H1 (cell line): ENCODE data around the gene ESYT2. TPM values are rescaled to one million over a fixed set of nuclear protein-coding genes. Genes with fewer than 3 reads are reported as not detected.
A peak's percentile ranks its signal among the peaks of the same experiment; 100 is the strongest.

ENCODE experiments used
- CTCF ChIA-PET: fragments of 300-600 bp; sonication (Branson Sonifier 250); formaldehyde crosslinking; loops from one replicate; lab custom pipeline; 2021; ENCODE audit not compliant: partially characterized antibody; lab: Charles Lee
- POLR2A ChIA-PET: fragments of 300-600 bp; sonication (Branson Sonifier 250); formaldehyde crosslinking; loops from one replicate; lab custom pipeline; 2021; ENCODE audit warnings: inconsistent platforms; ENCODE audit not compliant: partially characterized antibody; lab: Charles Lee
- DNase-seq, 2 experiments: peaks; one replicate each; pipeline versions ENCODE4 v3.0.0 to v3.0.0-alpha.2; 2010 to 2022; ENCODE audit warnings: low spot score in 2 of 2, low read depth in 1 of 2, mixed read lengths in 1 of 2
- FAIRE-seq: peaks from 2 replicates; lab custom pipeline; 2011; peaks lifted over from hg19 to GRCh38; lab: Jason Lieb, UNC
- H2AFZ ChIP-seq: 2 replicates; pipeline ENCODE4 v1.8.1; 2012; ENCODE audit warnings: low read length, inconsistent platforms
- H2AK5ac ChIP-seq: 2 replicates; pipeline ENCODE4 v1.6.1; 2013; ENCODE audit warnings: low read depth, low read length
- H2BK120ac ChIP-seq: replicated peaks from 2 replicates; pipeline ENCODE3; 2013; ENCODE audit warnings: low read depth, low read length, inconsistent platforms
- H2BK12ac ChIP-seq: 2 replicates; pipeline ENCODE4 v1.6.1; 2013; ENCODE audit warnings: low read depth, low read length
- H2BK15ac ChIP-seq: 2 replicates; pipeline ENCODE4 v1.6.1; 2013; ENCODE audit warnings: low read length
- H2BK20ac ChIP-seq: 2 replicates; pipeline ENCODE4 v1.6.1; 2013; ENCODE audit warnings: low read length
- H2BK5ac ChIP-seq: 2 replicates; pipeline ENCODE4 v1.6.1; 2013; ENCODE audit warnings: low read depth, low read length
- H3K14ac ChIP-seq: 2 replicates; pipeline ENCODE4 v1.6.1; 2013; ENCODE audit warnings: inconsistent platforms; ENCODE audit not compliant: insufficient read length
- H3K18ac ChIP-seq: 2 replicates; pipeline ENCODE4 v1.6.1; 2013; ENCODE audit warnings: low read length; ENCODE audit errors: extremely low read depth
- H3K23ac ChIP-seq: 2 replicates; pipeline ENCODE4 v1.6.1; 2013; ENCODE audit warnings: inconsistent platforms; ENCODE audit not compliant: insufficient read length
- H3K23me2 ChIP-seq: 2 replicates; pipeline ENCODE4 v1.6.1; 2013; ENCODE audit warnings: low read depth, low read length
- H3K27ac ChIP-seq: 2 replicates; pipeline ENCODE4 v1.6.1; 2011; ENCODE audit warnings: low read depth, low read length, inconsistent platforms
- H3K27me3 ChIP-seq, 4 experiments: replicated peaks in 1 of 4; 1 replicate in 1 of 4; 2 replicates in 3 of 4; pipeline versions ENCODE4 v1.6.1 to v1.8.1; 2011 to 2013; ENCODE audit warnings: low read length in 3 of 4, mild to moderate bottlenecking in 3 of 4, inconsistent platforms in 2 of 4, mixed read lengths in 2 of 4, moderate library complexity in 1 of 4; ENCODE audit not compliant: control insufficient read depth in 3 of 4, insufficient read depth in 3 of 4; ENCODE audit errors: extremely low read depth in 1 of 4
- H3K36me3 ChIP-seq, 4 experiments: 2 replicates each; pipeline versions ENCODE4 v1.6.1 to v1.8.1; 2011 to 2013; ENCODE audit warnings: mild to moderate bottlenecking in 4 of 4, low read length in 3 of 4, moderate library complexity in 2 of 4, control low read depth in 1 of 4, inconsistent platforms in 1 of 4; ENCODE audit not compliant: insufficient read depth in 4 of 4, control insufficient read depth in 2 of 4
- H3K4ac ChIP-seq: replicated peaks from 2 replicates; pipeline ENCODE3; 2013; ENCODE audit warnings: low read length, low read depth, mixed read lengths, inconsistent platforms; ENCODE audit not compliant: insufficient read length
- H3K4me1 ChIP-seq, 4 experiments: replicated peaks in 1 of 4; 1 replicate in 1 of 4; 2 replicates in 3 of 4; pipeline versions ENCODE4 v1.6.1 to v1.8.1; 2011 to 2013; ENCODE audit warnings: low read length in 3 of 4, inconsistent platforms in 2 of 4, mixed read lengths in 1 of 4; ENCODE audit not compliant: insufficient read depth in 4 of 4, control insufficient read depth in 3 of 4
- H3K4me2 ChIP-seq, 2 experiments: 2 replicates each; pipeline versions ENCODE4 v1.6.1 to v1.8.1; 2011 to 2013; ENCODE audit warnings: low read depth in 2 of 2, low read length in 2 of 2, control low read depth in 1 of 2, inconsistent platforms in 1 of 2, mild to moderate bottlenecking in 1 of 2; ENCODE audit not compliant: insufficient read depth in 1 of 2
- H3K4me3 ChIP-seq, 4 experiments: fragments of 200-600, 300-600 bp in 1 of 4; sonication (generic), shearing (Covaris generic), sonication (Bioruptor Twin) in 1 of 4; 2 replicates each; pipeline versions ENCODE4 v1.5.1 to v1.8.1; 2011 to 2016; ENCODE audit warnings: low read length in 4 of 4, low read depth in 3 of 4, control low read depth in 2 of 4, inconsistent platforms in 2 of 4, mild to moderate bottlenecking in 2 of 4, mixed read lengths in 1 of 4, moderate library complexity in 1 of 4; ENCODE audit not compliant: insufficient read depth in 2 of 4; ENCODE audit errors: extremely low read depth in 1 of 4
- H3K56ac ChIP-seq: replicated peaks from 2 replicates; pipeline ENCODE3; 2013; ENCODE audit warnings: low read depth, mild to moderate bottlenecking, mixed read lengths, low read length, inconsistent platforms; ENCODE audit not compliant: insufficient read length
- H3K79me1 ChIP-seq: 2 replicates; pipeline ENCODE4 v1.6.1; 2013; ENCODE audit warnings: low read depth, low read length, control low read depth
- H3K79me2 ChIP-seq, 2 experiments: 2 replicates each; pipeline versions ENCODE4 v1.6.1 to v1.8.1; 2012 to 2013; ENCODE audit warnings: low read length in 2 of 2, mild to moderate bottlenecking in 2 of 2, inconsistent platforms in 1 of 2; ENCODE audit not compliant: insufficient read depth in 2 of 2, control insufficient read depth in 1 of 2
- H3K9ac ChIP-seq, 4 experiments: replicated peaks in 1 of 4; 1 replicate in 1 of 4; 2 replicates in 3 of 4; pipeline versions ENCODE4 v1.6.1 to v1.8.1; 2011 to 2013; ENCODE audit warnings: low read depth in 3 of 4, low read length in 3 of 4, control low read depth in 2 of 4, mild to moderate bottlenecking in 2 of 4, moderate library complexity in 2 of 4, inconsistent platforms in 1 of 4; ENCODE audit errors: extremely low read depth in 1 of 4
- H3K9me3 ChIP-seq, 2 experiments: 2 replicates each; pipeline versions ENCODE4 v1.6.1 to v1.8.1; 2012 to 2013; ENCODE audit warnings: mild to moderate bottlenecking in 2 of 2, moderate library complexity in 2 of 2, control low read depth in 1 of 2, inconsistent platforms in 1 of 2, low read depth in 1 of 2, low read length in 1 of 2, mixed read lengths in 1 of 2; ENCODE audit not compliant: insufficient read depth in 2 of 2
- H4K20me1 ChIP-seq, 2 experiments: replicated peaks in 1 of 2; 2 replicates each; pipeline versions ENCODE3 to v1.8.1; 2011 to 2013; ENCODE audit warnings: inconsistent platforms in 2 of 2, low read length in 2 of 2, mild to moderate bottlenecking in 1 of 2; ENCODE audit not compliant: insufficient read depth in 2 of 2, control insufficient read depth in 1 of 2
- H4K5ac ChIP-seq: 2 replicates; pipeline ENCODE4 v1.6.1; 2013; ENCODE audit warnings: low read length, low read depth, mixed read lengths, inconsistent platforms; ENCODE audit not compliant: insufficient read length
- H4K8ac ChIP-seq: 2 replicates; pipeline ENCODE4 v1.8.0; 2013; ENCODE audit warnings: mild to moderate bottlenecking, moderate library complexity, low read length, inconsistent platforms; ENCODE audit not compliant: insufficient read depth; ENCODE audit errors: extremely low read depth
- H4K91ac ChIP-seq: replicated peaks from 2 replicates; pipeline ENCODE3; 2013; ENCODE audit warnings: low read length, mixed read lengths, inconsistent platforms; ENCODE audit not compliant: insufficient read length
- ASH2L ChIP-seq: fragments of 200-600, 300-600 bp; sonication (generic); IDR thresholded peaks from one replicate; pipeline ENCODE4 v1.7.1; 2017; ENCODE audit warnings: low read length
- CREB1 ChIP-seq: IDR thresholded peaks from 2 replicates; pipeline ENCODE4 v1.6.1; 2012; ENCODE audit warnings: inconsistent platforms
- CTBP2 ChIP-seq: IDR thresholded peaks from 2 replicates; pipeline ENCODE4 v1.7.0; 2011; ENCODE audit warnings: borderline replicate concordance, mild to moderate bottlenecking, moderate library complexity, mixed read lengths, low read length; ENCODE audit not compliant: insufficient read depth, insufficient read length
- FOSL1 ChIP-seq: IDR thresholded peaks from 2 replicates; pipeline ENCODE4 v1.6.1; 2011; ENCODE audit warnings: mild to moderate bottlenecking, low read depth, low read length, moderate library complexity; ENCODE audit not compliant: insufficient read depth
- KDM5A ChIP-seq: fragments of 200-600 bp; IDR thresholded peaks from 2 replicates; pipeline ENCODE4 v1.7.1; 2012; ENCODE audit warnings: mild to moderate bottlenecking, low read length, inconsistent platforms, mixed read lengths
- RAD21 ChIP-seq, 2 experiments: IDR thresholded peaks in 1 of 2; conservative IDR thresholded peaks in 1 of 2; 2 replicates each; pipeline ENCODE4 v1.6.1; 2011; ENCODE audit warnings: low read depth in 2 of 2, low read length in 2 of 2, improper control_type of control experiment in 1 of 2, inconsistent platforms in 1 of 2, mild to moderate bottlenecking in 1 of 2, moderate library complexity in 1 of 2
- TAF7 ChIP-seq: optimal IDR thresholded peaks from 2 replicates; pipeline ENCODE3; 2011; ENCODE audit warnings: low read depth, mild to moderate bottlenecking, inconsistent platforms, low read length, moderate library complexity, borderline replicate concordance
- TBP ChIP-seq: IDR thresholded peaks from 2 replicates; pipeline ENCODE4 v1.6.1; 2011; ENCODE audit warnings: low read depth, low read length, improper control_type of control experiment
- YY1 ChIP-seq: IDR thresholded peaks from 2 replicates; pipeline ENCODE4 v1.6.1; 2011; ENCODE audit warnings: low read depth, mild to moderate bottlenecking, low read length
- WGBS, 2 experiments: shearing (Covaris generic) in 1 of 2; methylation state at CpG; one replicate each; pipeline versions ENCODE4 v1.1.6 to v1.1.7; 2013 to 2015; ENCODE audit warnings: low lambda C conversion rate in 2 of 2, mixed read lengths in 2 of 2, inconsistent platforms in 1 of 2, low coverage in 1 of 2, missing lambda C conversion rate in 1 of 2; ENCODE audit not compliant: insufficient replicate concordance in 2 of 2, insufficient coverage in 1 of 2, insufficient read length in 1 of 2; ENCODE audit errors: extremely low coverage in 1 of 2, missing lambda C conversion rate in 1 of 2; 5-methylcytosine and 5-hydroxymethylcytosine counted together
- polyA plus RNA-seq, 7 experiments: library from polyadenylated mRNA; depleted of rRNA in 3 of 7; stranded (reverse) in 5 of 7; unstranded in 2 of 7; fragments of >200 nt in 5 of 7; fragments of 200-250 nt in 2 of 7; gene quantifications; 1 replicate in 5 of 7; 2 replicates in 1 of 7; 4 replicates in 1 of 7; pipeline versions ENCODE4 v1.2.1 to v1.2.3, GENCODE V29; 2011 to 2013; ENCODE audit warnings: missing spikeins in 2 of 7, mixed read lengths in 2 of 7
- total RNA-seq: library from RNA; stranded (reverse); fragmentation: NEBNext Ultra II Directional; extraction: Animal tissue kit (Norgen Biotek cat#: 25700); gene quantifications from 2 replicates; pipeline ENCODE4 v1.2.1, GENCODE V29; 2021
- TF ChIP-seq, protein P1 (sequence below): IDR thresholded peaks from 2 replicates; pipeline ENCODE4 v1.6.1; 2011; ENCODE audit warnings: low read length, improper control_type of control experiment

The ESYT2 gene
- total and polyA plus RNA-seq, 2 of the 8 experiments (the other 6 are each of a cell fraction or from before 2014, with no cell fraction given) = 27.0 to 37.5 TPM

DNA sequence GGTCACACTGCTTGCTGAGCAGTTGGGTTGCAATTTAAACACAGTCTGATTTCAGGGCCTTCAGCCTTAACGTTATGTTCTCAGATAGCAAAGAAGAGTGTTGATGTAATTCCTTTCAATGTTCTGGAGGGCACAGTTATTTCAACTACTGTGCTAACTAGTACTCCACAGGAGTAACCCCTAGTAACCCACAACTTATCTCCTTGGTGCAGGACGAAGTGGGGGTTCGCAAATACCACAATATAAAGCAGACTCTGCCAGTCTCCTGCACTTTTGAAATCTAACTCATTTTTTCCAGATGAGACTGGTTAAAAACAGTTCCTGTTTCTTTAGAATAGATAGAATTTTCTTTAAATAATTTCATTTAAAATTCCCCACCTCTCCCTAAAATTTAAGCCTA lies 77.6 kb downstream of the ESYT2 start:
- Histone ChIP-seq H3K27me3 (no peaks in the 10 kb centered on the region), H2BK15ac (no peak overlapping the region), H3K4me1 (no peaks in the 10 kb centered on the region), H3K27ac (no peak overlapping the region), H4K5ac (no peak overlapping the region), H3K23me2 (no peaks in the 10 kb centered on the region), H3K9ac (no peak overlapping the region), H3K23ac (no peak overlapping the region), H2BK12ac (no peak overlapping the region), H3K4me3 (no peak overlapping the region), H3K79me2 (no peaks in the 10 kb centered on the region), H4K8ac (no peak overlapping the region), H3K18ac (no peak overlapping the region), H4K20me1 (no peaks in the 10 kb centered on the region), H2AK5ac (no peak overlapping the region), H3K14ac (no peak overlapping the region), H2BK20ac (no peak overlapping the region), H3K36me3 (peaks cover 0 to 11% (median 3%) of the 10 kb centered on the region in 4 experiments; a peak in 6 of 8 replicates), H4K91ac (no peak overlapping the region), H3K4me2 (no peak overlapping the region), H3K9me3 (no peaks in the 10 kb centered on the region), H3K56ac (no peak overlapping the region), H2BK120ac (no peak overlapping the region), H2BK5ac (no peak overlapping the region), H3K4ac (no peak overlapping the region), H2AFZ (no peak overlapping the region), H3K79me1 (no peaks in the 10 kb centered on the region)
- DNase-seq (peak in 1 of 2 experiments; percentile 10), FAIRE-seq (no peak)
- ChIA-PET POLR2A (no interaction called here), CTCF (interaction anchor here (0.9 to 1.5 kb wide), 2 partner anchors 10 to 16 kb away, joined by 3 to 5 read pairs; no protein-coding TSS in a partner anchor)
- TF ChIP-seq CTBP2 (no peak), ASH2L (no peak), RAD21 (IDR thresholded peaks at IDR 0.05 in 1 of 2, conservative IDR thresholded peaks at IDR 0.05 in 1 of 2; ENCODE audit: low read depth in 2 of 2, low read length in 2 of 2) (no peak), TAF7 (no peak), TBP (no peak), YY1 (no peak), FOSL1 (no peak), KDM5A (no peak), CREB1 (no peak)
- TF ChIP-seq, protein P1, sequence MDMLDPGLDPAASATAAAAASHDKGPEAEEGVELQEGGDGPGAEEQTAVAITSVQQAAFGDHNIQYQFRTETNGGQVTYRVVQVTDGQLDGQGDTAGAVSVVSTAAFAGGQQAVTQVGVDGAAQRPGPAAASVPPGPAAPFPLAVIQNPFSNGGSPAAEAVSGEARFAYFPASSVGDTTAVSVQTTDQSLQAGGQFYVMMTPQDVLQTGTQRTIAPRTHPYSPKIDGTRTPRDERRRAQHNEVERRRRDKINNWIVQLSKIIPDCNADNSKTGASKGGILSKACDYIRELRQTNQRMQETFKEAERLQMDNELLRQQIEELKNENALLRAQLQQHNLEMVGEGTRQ = no peak
- WGBS, 2 experiments = 86% methylated on average over 3 of the region's 3 CpGs; no CpG with 5 or more reads in 1 of the 2 experiments
